HL-60 (cell line): ENCODE data around the gene TBC1D14.

ENCODE experiments used
- DNase-seq, 2 experiments: peaks; one replicate each; pipeline ENCODE4 v3.0.0-alpha.2; 2010 to 2020; ENCODE audit warnings: low read depth in 1 of 2, low spot score in 1 of 2
- H3K27ac ChIP-seq: fragments of 250-450 bp; sonication (Bioruptor Pico); replicated peaks from 2 replicates; pipeline ENCODE4 v1.5.1; 2020; ENCODE audit warnings: mild to moderate bottlenecking, moderate library complexity
- H3K27me3 ChIP-seq: fragments of 250-450 bp; sonication (Bioruptor Pico); 2 replicates; pipeline ENCODE4 v1.5.1; 2021; ENCODE audit warnings: mild to moderate bottlenecking, moderate library complexity; ENCODE audit not compliant: insufficient read depth, poor library complexity, severe bottlenecking
- H3K4me3 ChIP-seq: replicated peaks from 2 replicates; pipeline ENCODE4 v1.5.1; 2011; ENCODE audit warnings: mild to moderate bottlenecking, control low read depth, low read length; ENCODE audit not compliant: insufficient read depth
- GABPA ChIP-seq: IDR thresholded peaks from 2 replicates; pipeline ENCODE4 v1.6.1; 2012; ENCODE audit warnings: low read depth
- POLR2AphosphoS5 ChIP-seq: IDR thresholded peaks from 2 replicates; pipeline ENCODE4 v1.6.1; 2012; ENCODE audit warnings: low read depth
- REST ChIP-seq: IDR thresholded peaks from 2 replicates; pipeline ENCODE4 v1.6.1; 2012; ENCODE audit warnings: low read depth; ENCODE audit not compliant: insufficient replicate concordance
- SPI1 ChIP-seq: IDR thresholded peaks from 2 replicates; pipeline ENCODE4 v1.6.1; 2012; ENCODE audit warnings: low read depth, mild to moderate bottlenecking, borderline replicate concordance
- TF ChIP-seq, protein P1 (sequence below): IDR thresholded peaks from one replicate; pipeline ENCODE4 v1.5.1; 2011; ENCODE audit warnings: low read length, control low read depth, inconsistent platforms; ENCODE audit not compliant: insufficient read depth

Gene TBC1D14

DNA sequence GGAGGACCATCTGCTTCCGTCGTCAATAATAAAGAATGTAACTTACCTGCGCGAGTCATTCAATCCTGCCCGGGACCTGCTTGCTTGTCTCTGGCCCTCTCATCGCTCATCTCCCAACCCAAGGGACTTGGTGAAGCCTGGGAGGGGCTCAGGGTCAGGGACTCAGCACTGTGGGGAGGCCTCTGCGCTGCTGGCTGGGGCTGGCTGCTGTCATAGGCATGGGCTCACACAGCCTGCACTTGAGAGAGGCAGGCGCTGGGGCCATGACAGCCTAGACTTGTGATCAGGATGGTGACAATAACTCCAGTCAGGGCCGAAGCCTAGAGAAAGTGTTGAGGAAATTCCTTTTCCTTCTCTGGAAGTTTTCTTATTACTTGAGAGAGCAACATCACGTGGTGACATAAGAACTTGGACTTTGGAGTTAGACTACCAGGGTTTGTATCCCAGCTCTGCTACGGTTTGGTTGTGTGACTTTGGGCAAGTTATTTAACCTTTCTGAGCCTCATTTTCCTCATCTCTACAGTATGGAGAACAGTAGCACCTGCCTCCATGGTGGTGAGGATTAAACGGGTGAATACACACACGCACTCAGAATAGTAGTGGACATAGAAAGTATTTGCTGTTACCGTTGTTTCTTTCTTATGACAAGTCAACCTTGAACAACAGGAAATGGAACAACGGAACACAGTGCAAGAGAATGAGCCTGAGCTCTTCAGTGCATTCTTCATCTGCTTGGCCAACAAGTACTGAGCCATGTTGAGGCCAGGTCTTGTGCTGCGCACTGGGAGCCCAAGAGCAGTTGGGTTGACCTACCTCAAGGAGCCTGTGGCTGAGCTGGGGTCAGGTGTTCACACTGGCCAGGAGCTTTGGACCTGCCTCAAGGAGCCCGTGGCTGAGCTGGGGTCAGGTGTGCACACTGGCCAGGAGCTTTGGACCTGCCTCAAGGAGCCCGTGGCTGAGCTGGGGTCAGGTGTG lies 60.5 kb downstream of the TBC1D14 start:
- Histone ChIP-seq H3K27me3 (no peaks in the 10 kb centered on the region), H3K4me3 (no peak overlapping the region), H3K27ac (no peak overlapping the region)
- DNase-seq, result no peak
- TF ChIP-seq POLR2AphosphoS5, result no peak
- TF ChIP-seq SPI1, result no peak
- no peak for TF ChIP-seq GABPA
- TF ChIP-seq, protein P1, sequence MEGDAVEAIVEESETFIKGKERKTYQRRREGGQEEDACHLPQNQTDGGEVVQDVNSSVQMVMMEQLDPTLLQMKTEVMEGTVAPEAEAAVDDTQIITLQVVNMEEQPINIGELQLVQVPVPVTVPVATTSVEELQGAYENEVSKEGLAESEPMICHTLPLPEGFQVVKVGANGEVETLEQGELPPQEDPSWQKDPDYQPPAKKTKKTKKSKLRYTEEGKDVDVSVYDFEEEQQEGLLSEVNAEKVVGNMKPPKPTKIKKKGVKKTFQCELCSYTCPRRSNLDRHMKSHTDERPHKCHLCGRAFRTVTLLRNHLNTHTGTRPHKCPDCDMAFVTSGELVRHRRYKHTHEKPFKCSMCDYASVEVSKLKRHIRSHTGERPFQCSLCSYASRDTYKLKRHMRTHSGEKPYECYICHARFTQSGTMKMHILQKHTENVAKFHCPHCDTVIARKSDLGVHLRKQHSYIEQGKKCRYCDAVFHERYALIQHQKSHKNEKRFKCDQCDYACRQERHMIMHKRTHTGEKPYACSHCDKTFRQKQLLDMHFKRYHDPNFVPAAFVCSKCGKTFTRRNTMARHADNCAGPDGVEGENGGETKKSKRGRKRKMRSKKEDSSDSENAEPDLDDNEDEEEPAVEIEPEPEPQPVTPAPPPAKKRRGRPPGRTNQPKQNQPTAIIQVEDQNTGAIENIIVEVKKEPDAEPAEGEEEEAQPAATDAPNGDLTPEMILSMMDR, result no peak
- no peak for TF ChIP-seq REST

DNA sequence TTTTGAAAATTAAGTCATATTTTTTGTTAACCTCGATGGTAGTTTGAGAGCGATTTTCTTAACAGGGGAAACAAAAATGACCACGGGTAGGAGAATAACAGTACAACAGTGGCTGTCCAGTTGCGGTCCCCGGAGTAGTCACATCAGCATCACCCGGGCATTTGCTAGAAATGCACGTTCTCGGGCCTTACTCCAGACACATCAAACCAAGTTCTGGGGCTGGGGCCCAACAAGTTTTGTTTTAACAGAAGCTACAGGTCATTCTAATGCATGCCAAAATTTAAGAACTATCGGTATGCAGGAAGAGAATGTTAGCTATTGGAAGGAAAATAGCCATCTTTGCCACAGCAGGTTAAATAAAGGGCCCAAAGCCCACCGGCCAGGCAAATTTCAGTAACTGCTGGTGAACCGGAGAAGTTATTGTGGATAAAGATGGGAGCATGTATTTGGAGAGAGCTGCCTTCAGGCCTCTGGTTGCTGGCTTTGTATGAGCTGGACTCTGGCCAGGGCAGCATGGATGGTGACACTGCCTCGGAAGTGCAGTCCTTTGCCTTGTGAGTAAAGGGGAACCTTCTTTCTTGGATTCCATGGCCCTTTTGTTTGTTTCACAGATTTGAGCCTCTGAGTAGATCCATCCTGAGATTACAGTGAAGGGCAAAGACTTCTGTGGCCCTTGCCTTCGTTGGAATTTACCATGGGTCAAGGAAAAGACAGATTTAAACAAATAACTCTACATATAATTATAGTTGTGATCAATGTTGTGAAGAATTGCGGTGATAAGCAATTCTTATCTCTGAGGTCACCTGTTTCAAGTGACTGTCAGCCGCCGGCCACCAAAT lies 62.1 kb downstream of the TBC1D14 start:
- Histone ChIP-seq H3K27ac (no peak overlapping the region), H3K4me3 (no peak overlapping the region), H3K27me3 (no peaks in the 10 kb centered on the region)
- TF ChIP-seq POLR2AphosphoS5 (no peak), GABPA (no peak), REST (no peak), SPI1 (no peak)
- TF ChIP-seq, protein P1, result no peak
- DNase-seq, result no peak

DNA sequence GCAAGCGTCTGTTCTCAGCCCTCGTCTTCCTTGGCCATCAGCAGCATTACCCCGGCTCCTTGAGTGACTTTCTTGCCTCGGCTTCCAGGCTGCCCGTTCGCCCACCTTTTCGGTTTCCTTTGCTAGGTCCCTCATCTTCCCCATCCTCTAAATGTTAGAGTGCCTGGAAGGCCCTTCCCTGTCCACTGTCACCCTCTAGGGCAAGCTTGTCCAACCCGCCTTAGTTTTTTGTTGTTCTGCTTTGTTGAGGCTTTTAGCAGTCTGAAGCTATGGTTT lies 62.7 kb downstream of the TBC1D14 start:
- Histone ChIP-seq H3K4me3 (no peak overlapping the region), H3K27me3 (no peaks in the 10 kb centered on the region), H3K27ac (no peak overlapping the region)
- TF ChIP-seq, protein P1, result no peak
- no peak for TF ChIP-seq REST
- no peak for TF ChIP-seq SPI1
- no peak for TF ChIP-seq POLR2AphosphoS5
- TF ChIP-seq GABPA, result no peak
- no peak for DNase-seq
